Kasumi-1 (cell line): ENCODE measurements around the gene PKD1L1.
"Not testable (repeated sequence)": the region's sequence is repeated elsewhere in the genome, so short reads cannot be mapped to it uniquely, and the experiment has no call there.

Experiments
- DNase-seq, 2 experiments: peaks; one replicate each; lab custom pipeline; 2025; lab: John Stamatoyannopoulos, UW

The PKD1L1 gene

DNA sequence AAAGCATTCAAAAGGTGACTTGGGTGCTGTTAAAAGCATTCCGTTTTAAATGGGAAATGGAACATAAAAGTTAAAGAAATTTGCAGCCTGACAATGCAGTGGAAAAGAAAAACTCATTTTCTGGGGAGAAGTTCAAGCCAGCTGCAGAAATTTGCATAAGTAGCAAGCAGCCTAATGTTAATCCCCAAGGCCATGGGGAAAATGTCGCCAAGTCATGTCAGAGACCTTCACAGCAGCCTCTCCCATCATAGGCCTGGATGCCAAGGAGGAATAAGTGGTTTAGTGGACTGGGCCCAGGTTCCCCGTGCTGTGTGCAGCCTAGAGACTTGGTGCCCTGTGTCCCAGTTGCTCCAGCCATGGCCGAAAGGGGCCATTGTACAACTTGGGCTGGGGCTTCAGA is 154.2 kb downstream of the PKD1L1 start:
- DNase-seq = no peak

GRCh38 chr7:47793186-47793585 is 155.1 kb downstream of the PKD1L1 start:
- DNase-seq = not testable (repeated sequence)

DNA sequence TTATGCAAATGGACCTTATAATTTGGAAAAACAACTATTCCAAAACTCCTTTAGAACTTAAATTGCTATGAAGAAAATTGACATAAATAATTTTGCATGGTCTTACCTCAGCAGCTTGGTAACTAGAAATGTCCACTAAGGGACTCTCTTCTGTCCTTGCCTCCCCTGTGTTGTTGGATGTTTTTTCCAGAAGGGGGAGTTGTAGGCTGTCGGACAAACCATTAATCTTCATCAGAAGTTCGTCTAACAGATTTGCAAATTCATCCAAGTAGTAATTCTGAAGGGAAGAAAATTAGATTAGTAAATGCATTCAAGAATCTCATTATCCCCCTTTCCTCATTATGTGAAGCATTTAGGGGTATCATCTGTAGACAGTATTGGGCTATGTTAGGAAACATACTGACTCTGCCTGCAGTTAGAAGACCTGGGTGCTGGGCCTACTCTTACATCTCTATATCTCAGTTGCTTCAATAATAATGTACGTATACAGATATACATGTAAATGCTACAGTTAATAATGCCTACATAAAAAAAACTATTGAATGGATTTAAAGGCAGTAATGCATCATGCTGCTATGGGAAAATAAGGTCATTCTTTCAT is 155.6 kb downstream of the PKD1L1 start:
- peak; percentile 14 to 32 for DNase-seq

DNA sequence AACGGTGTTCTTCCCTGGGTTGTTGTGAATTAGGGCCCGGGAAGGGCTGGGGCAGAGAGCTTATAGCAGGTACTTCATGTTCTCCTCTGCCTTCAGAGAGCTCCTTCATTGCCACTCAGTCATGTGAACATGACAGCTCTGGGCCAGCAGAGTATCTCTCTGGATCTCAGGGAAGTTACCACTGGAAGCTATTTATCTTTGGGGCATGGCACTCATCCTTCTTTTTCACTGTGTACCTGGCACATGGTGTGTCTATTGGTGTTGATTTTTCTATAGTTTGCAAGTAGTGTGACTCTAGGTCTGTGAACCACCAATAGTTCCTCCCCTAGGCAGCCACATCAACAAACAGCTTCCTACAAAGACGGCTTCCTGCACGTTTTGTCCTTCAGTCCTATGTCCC is 156.6 kb downstream of the PKD1L1 start:
- DNase-seq = no peak

- no peak for DNase-seq
Measured at GRCh38 chr7:47788083-47788482, 160.2 kb downstream of the PKD1L1 start.

GRCh38 chr7:47787249-47788069 is 160.8 kb downstream of the PKD1L1 start:
- no peak for DNase-seq

- no peak for DNase-seq
Measured at GRCh38 chr7:47786557-47787248, 161.6 kb downstream of the PKD1L1 start.

DNA sequence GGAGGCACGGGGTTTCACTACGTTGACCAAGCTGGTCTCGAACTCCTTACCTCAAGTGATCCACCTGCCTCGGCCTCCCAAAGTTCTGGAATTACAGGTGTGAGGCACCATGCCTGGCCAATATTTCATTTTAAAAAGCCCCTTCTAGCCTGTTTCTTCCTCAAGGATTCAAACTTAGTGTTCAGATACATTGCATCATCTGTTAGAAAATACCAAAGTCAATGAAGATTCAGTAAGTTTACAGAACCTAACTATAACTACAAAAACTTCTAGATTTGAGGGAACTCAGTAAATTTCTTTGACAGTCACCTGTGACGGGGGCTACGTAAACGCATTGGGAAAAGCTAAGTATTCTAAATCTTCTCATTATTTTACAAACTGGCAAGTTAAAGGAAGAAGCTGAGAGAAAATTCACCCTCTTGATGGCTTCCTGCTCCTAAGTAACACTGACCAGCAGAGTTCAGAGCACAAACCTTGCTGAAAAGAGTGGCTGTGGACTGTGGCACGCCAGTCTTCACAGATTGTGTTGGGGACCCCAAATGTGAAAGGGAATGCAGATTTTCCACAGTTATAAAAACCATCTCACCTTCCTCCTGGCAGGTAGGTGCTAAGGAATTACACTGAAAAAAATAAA is 162.2 kb downstream of the PKD1L1 start:
- DNase-seq = no peak

GRCh38 chr7:47783456-47784223 is 164.6 kb downstream of the PKD1L1 start:
- no peak for DNase-seq

DNA sequence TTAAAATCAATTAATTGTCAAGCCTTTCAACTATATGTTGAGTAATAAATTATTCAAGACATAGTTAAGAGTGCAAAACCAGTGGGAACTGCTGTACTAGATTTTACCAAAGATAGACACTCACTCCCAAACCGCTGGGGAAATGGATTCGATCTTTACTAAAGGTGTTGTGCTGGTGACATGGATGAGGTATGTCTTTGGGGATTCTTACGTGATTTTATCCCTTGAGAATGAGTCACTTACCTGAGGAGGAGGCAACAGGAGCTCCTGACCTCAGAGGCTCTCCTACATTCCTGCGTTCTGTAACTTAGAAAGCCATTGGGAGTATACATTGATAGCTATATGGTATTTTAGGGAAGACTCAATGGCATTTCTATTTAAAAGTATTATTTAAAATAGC is 165.5 kb downstream of the PKD1L1 start:
- DNase-seq = no peak

DNA sequence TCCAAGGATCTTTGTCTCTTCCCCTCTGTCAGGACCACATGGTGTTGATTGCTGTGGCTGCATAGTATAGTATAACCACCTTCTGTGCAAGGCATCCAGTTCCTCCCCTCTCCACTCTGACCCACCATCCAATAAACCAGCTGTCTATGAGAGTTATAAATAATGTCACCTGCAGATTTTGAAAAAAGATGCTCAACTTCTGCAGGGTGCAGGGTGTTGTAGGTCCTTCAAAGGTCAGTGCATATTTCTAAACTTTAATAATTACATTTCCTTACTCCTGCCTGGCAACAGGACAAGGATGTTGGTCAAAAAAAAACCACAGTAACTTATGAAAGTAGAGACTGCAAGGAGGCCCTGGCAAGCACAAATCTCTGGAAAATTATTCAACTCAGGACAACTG is 166.2 kb downstream of the PKD1L1 start:
- DNase-seq = no peak

- no peak for DNase-seq
Measured at GRCh38 chr7:47780555-47780954, 167.7 kb downstream of the PKD1L1 start.

DNA sequence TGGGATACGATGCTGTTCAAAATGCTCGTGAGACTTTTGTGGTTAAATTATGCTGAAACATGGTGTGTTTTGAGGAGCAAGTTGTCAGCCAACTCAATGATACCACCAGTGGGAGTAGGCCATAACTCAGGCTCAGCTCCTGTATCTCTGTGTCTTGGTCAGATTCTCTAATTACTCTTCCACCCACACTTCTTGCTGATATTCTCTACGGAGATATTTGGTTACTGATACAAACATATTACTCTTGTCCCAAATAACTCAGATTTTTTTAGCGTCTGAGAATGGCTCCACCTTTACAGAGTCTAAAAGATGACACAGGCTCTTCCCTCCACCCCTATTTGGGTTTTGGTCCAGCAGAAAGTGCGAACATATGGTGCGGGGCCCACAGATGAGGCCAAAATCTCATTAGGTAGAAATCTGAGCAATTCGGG is 168.9 kb downstream of the PKD1L1 start:
- no peak for DNase-seq

GRCh38 chr7:47778153-47778661 is 170.1 kb downstream of the PKD1L1 start:
- no peak for DNase-seq

- DNase-seq = no peak
Measured at GRCh38 chr7:47777531-47778152, 170.6 kb downstream of the PKD1L1 start.

DNA sequence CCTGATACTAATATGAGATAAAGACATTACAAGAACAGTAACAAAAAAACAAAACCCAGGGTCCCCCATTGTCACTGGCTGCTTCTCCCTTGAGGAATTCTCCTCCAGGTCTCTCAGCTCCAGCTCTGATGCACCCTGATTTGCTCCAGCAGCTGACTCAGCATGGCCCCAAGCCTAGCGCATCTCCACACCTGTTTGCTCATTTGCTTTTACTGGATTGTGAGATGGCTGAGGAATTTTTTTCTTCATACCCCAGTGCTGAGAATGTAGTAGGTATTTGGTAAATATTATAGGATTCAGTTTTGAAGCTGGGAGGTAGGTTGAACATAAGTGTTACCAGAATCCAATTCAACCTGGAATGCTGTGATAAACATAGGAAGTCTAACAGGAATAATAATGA is 171.9 kb downstream of the PKD1L1 start:
- DNase-seq = no peak

DNA sequence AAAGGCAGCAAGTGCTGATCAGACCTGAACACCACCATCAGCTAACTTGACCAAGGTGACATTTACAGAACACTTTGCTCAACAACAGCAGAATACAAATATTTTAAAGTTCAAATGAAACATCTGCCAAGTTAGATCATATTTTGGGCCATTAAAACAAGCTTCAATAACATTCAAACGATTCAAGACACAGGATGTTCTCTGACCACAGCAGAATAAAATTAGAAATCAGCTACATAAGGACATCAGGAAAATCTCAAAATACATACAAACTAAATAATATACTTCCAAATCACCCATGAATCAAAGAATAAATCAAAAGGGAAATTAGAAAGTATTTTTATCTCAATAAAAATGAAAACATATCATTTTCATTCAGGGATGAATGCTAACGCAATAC is 173.0 kb downstream of the PKD1L1 start:
- no peak for DNase-seq

- no peak for DNase-seq
Measured at GRCh38 chr7:47772492-47772891, 175.8 kb downstream of the PKD1L1 start.

DNA sequence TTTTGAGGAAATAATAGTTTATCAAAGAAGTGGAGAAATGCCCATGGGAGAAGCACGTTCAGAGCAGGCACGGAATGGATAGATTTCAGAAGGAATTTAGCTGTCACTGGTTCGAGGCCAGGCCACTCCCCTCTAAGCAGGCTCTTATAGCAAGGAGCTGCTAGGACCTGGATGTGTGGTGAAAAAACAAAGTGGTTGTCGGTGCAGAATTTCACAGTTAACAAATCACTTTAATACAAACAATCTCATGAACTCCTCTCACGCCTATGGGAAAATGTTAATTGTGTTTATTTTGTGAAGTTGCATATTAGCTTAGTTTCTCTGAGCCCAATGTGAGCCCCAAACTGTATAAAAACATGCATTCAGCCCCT is 176.3 kb downstream of the PKD1L1 start:
- DNase-seq = no peak

- DNase-seq = no peak
Measured at GRCh38 chr7:47771336-47771989, 176.8 kb downstream of the PKD1L1 start.

DNA sequence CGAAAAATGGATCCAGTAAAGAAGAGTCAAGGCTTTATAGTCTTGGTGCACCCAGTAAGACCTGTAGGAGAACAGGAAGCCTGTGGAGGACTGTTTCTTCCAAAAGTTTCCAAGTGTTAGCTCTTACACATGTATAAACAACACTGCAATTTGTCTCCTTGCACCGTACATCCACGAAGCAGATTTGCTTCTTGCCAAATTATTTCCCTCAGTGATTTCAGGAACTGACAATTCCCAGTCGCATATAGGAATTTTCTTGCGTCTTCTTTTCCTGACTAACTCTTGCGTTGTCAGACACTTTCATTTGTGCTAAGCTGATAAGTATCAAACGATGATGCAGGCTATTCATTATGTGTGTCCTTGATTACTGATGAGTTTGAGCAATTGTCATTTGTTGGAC is 182.1 kb downstream of the PKD1L1 start:
- DNase-seq = no peak
